Measurements from ENCODE around the gene POLR2E. TPM values are rescaled to one million over a fixed set of nuclear protein-coding genes. Genes with fewer than 3 reads are reported as not detected.

The POLR2E gene
- total RNA-seq, 2 donors from 2014 or later, result 24.9 to 78.1 TPM

GRCh38 chr19:1089126-1089771, 5.9 kb downstream of the POLR2E start:
- Histone ChIP-seq H3K9me3 (no peaks in the 10 kb centered on the region), H3K27ac (no peak overlapping the region), H3K4me3 (no peak overlapping the region), H3K27me3 (no peaks in the 10 kb centered on the region), H3K4me1 (peaks cover 18% of the 10 kb centered on the region), H3K36me3 (replicated peaks in 1 of 2; ENCODE audit: insufficient read depth in 1 of 2, low read depth in 2 of 2) (peaks cover 2 to 11% of the 10 kb centered on the region in 2 donors)
- intact Hi-C loops (cut with DNase I), result no loop called here
- TF ChIP-seq POLR2A (IDR thresholded peaks at IDR 0.05), result no peak
- TF ChIP-seq CTCF (IDR thresholded peaks at IDR 0.05), result no peak
- WGBS, 2 donors, result 91 to 95% methylated on average over 13 to 32 of the region's 32 CpGs
- no peak for DNase-seq
- ATAC-seq, result no peak

- intact Hi-C loops (cut with DNase I), result no loop called here
- no peaks in the 10 kb centered on the region for H3K9me3 ChIP-seq
- ATAC-seq (no peak), DNase-seq (peak in 1 of 4 donors; percentile 37)
- no peak overlapping the region for H3K4me3 ChIP-seq
- 80 to 93% methylated on average over 14 to 17 of the region's 27 CpGs for WGBS, 2 donors
- H3K4me1 ChIP-seq, result peaks cover 18% of the 10 kb centered on the region
- H3K27ac ChIP-seq, result peak overlapping the region in 2 of 4 donors; percentile 36 to 72
- no peak for TF ChIP-seq CTCF (IDR thresholded peaks at IDR 0.05)
- TF ChIP-seq POLR2A (IDR thresholded peaks at IDR 0.05), result peak in 1 of 3 donors; percentile 11
- H3K27me3 ChIP-seq, result no peaks in the 10 kb centered on the region
- peaks cover 2 to 11% of the 10 kb centered on the region in 2 donors for H3K36me3 ChIP-seq (replicated peaks in 1 of 2; ENCODE audit: insufficient read depth in 1 of 2, low read depth in 2 of 2)
Observed at GRCh38 chr19:1088416-1089010, 6.7 kb downstream of the POLR2E start.

- Histone ChIP-seq H3K27me3 (no peaks in the 10 kb centered on the region), H3K4me1 (peaks cover 18% of the 10 kb centered on the region), H3K36me3 (replicated peaks in 1 of 2; ENCODE audit: insufficient read depth in 1 of 2, low read depth in 2 of 2) (peaks cover 2 to 11% of the 10 kb centered on the region in 2 donors), H3K27ac (peak overlapping the region in 2 of 4 donors; percentile 36 to 72), H3K9me3 (no peaks in the 10 kb centered on the region), H3K4me3 (no peak overlapping the region)
- peak in 1 of 4 donors; percentile 77 for DNase-seq
- ATAC-seq, result no peak
- TF ChIP-seq POLR2A (IDR thresholded peaks at IDR 0.05), result peak in 1 of 3 donors; percentile 14
- TF ChIP-seq CTCF (IDR thresholded peaks at IDR 0.05), result no peak
- intact Hi-C loops (cut with DNase I), result no loop called here
- 64 to 80% methylated on average over 24 of the region's 27 CpGs for WGBS, 2 donors
Observed at GRCh38 chr19:1087813-1088415, 7.3 kb downstream of the POLR2E start.

- H3K4me1 ChIP-seq, result peaks cover 29% of the 10 kb centered on the region
- H3K27me3 ChIP-seq, result no peaks in the 10 kb centered on the region
- WGBS, 2 donors, result 74 to 82% methylated on average over 19 to 20 of the region's 21 CpGs
- H3K36me3 ChIP-seq (replicated peaks in 1 of 2; ENCODE audit: insufficient read depth in 1 of 2, low read depth in 2 of 2), result peaks cover 2 to 7% of the 10 kb centered on the region in 2 donors
- ATAC-seq (no peak), DNase-seq (no peak)
- no peak overlapping the region for H3K4me3 ChIP-seq
- no peaks in the 10 kb centered on the region for H3K9me3 ChIP-seq
- H3K27ac ChIP-seq, result no peak overlapping the region
- TF ChIP-seq POLR2A (IDR thresholded peaks at IDR 0.05), result no peak
- TF ChIP-seq CTCF (IDR thresholded peaks at IDR 0.05), result no peak
- intact Hi-C loops (cut with DNase I), result no loop called here
Observed at GRCh38 chr19:1086613-1087012, 8.6 kb downstream of the POLR2E start.

Measured in body of pancreas (tissue), 4 donors.